ENCODE data around the gene GALNS. TPM values are rescaled to one million over a fixed set of nuclear protein-coding genes. Genes with fewer than 3 reads are reported as not detected.

Gene GALNS
- total RNA-seq, 4 donors from 2014 or later, result 45.7 to 101 (median 75.6) TPM

GRCh38 chr16:88800277-88800592 is 56.5 kb downstream of the GALNS start:
- H3K36me3 ChIP-seq, result no peaks in the 10 kb centered on the region
- WGBS, 2 donors (ENCODE audit: low coverage in 1 of 2), result 91 to 93% methylated on average over 3 to 6 of the region's 6 CpGs
- peaks cover 6 to 24% (median 22%) of the 10 kb centered on the region in 4 donors for H3K4me1 ChIP-seq
- H3K27me3 ChIP-seq, result no peaks in the 10 kb centered on the region
- H3K27ac ChIP-seq, result no peak overlapping the region
- no peak for TF ChIP-seq EP300 (IDR thresholded peaks at IDR 0.05; ENCODE audit: low read depth)
- no peak for TF ChIP-seq POLR2AphosphoS5 (IDR thresholded peaks at IDR 0.05)
- no peak for TF ChIP-seq POLR2A (IDR thresholded peaks at IDR 0.05)
- no peak for TF ChIP-seq CTCF (IDR thresholded peaks at IDR 0.05)
- H3K4me3 ChIP-seq, result no peak overlapping the region
- intact Hi-C loops (cut with DNase I; ENCODE audit: low total_unique reads) (no loop called here), in situ Hi-C loops (cut with MboI; ENCODE audit: low pct_ligation_motif_present in 1 of 4, low pct_unique_long_range_greater_than_20kb in 1 of 4, low sequenced_read_pairs in 3 of 4) (loop anchor here in 1 of 4 donors (25.0 kb wide), 1 partner anchor 412 kb away; the partner anchor contains the start of genes SLC22A31 and ZNF778)
- H3K9me3 ChIP-seq, result no peaks in the 10 kb centered on the region
- no peak for DNase-seq

GRCh38 chr16:88799569-88800276 is 57.0 kb downstream of the GALNS start:
- Histone ChIP-seq H3K4me3 (no peak overlapping the region), H3K27me3 (no peaks in the 10 kb centered on the region), H3K9me3 (no peaks in the 10 kb centered on the region), H3K27ac (no peak overlapping the region), H3K36me3 (no peaks in the 10 kb centered on the region), H3K4me1 (peaks cover 6 to 21% (median 19%) of the 10 kb centered on the region in 4 donors)
- in situ Hi-C loops (cut with MboI; ENCODE audit: low pct_ligation_motif_present in 1 of 4, low pct_unique_long_range_greater_than_20kb in 1 of 4, low sequenced_read_pairs in 3 of 4) (loop anchor here in 1 of 4 donors (25.0 kb wide), 1 partner anchor 413 kb away; the partner anchor contains the start of genes SLC22A31 and ZNF778), intact Hi-C loops (cut with DNase I; ENCODE audit: low total_unique reads) (no loop called here)
- 80 to 85% methylated on average over 4 to 17 of the region's 17 CpGs for WGBS, 2 donors (ENCODE audit: low coverage in 1 of 2)
- TF ChIP-seq POLR2AphosphoS5 (IDR thresholded peaks at IDR 0.05), result no peak
- no peak for TF ChIP-seq CTCF (IDR thresholded peaks at IDR 0.05)
- TF ChIP-seq EP300 (IDR thresholded peaks at IDR 0.05; ENCODE audit: low read depth), result no peak
- TF ChIP-seq POLR2A (IDR thresholded peaks at IDR 0.05), result no peak
- no peak for DNase-seq

DNA sequence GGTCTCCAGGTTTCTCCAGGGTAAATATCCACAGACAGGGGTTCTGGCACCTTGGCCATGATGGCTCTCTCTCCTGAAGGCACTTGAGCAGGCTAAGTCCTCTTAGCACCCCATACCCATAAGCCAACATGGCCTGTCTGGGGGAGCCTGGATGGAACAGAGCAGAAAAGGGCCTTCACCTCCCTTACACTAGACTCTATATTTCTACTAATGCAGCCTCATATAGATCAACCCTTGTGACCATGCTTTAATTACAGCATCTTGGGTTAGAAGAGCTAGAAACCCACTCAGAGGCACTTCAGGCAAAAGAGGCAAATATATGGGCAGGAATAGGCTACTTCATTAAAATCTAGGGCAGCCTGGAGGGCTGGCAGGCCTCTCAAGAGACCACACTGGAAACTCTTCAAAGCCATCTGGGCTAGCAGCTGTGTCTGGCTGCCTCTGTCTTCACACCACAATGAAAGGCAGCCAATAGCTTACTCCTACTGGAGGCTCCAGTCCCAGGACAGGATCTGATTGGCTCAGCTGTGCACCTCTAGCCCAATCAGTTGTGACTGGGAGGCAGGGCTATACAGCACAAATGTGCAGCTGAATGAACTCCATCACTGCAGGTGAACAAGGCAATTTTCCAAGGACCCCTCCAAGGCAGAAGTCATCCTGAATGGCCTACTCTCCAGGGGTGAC is 57.8 kb downstream of the GALNS start:
- no peak for TF ChIP-seq POLR2AphosphoS5 (IDR thresholded peaks at IDR 0.05)
- TF ChIP-seq POLR2A (IDR thresholded peaks at IDR 0.05), result no peak
- TF ChIP-seq CTCF (IDR thresholded peaks at IDR 0.05), result no peak
- no peak for TF ChIP-seq EP300 (IDR thresholded peaks at IDR 0.05; ENCODE audit: low read depth)
- no peak overlapping the region for H3K27ac ChIP-seq
- intact Hi-C loops (cut with DNase I; ENCODE audit: low total_unique reads) (no loop called here), in situ Hi-C loops (cut with MboI; ENCODE audit: low pct_ligation_motif_present in 1 of 4, low pct_unique_long_range_greater_than_20kb in 1 of 4, low sequenced_read_pairs in 3 of 4) (no loop called here)
- peaks cover under 1% of the 10 kb centered on the region for H3K27me3 ChIP-seq
- H3K36me3 ChIP-seq, result no peaks in the 10 kb centered on the region
- H3K4me3 ChIP-seq, result no peak overlapping the region
- peaks cover 0 to 14% (median 12%) of the 10 kb centered on the region in 4 donors for H3K4me1 ChIP-seq
- no peak for DNase-seq
- no peaks in the 10 kb centered on the region for H3K9me3 ChIP-seq

GRCh38 chr16:88798073-88798472 is 58.7 kb downstream of the GALNS start:
- in situ Hi-C loops (cut with MboI; ENCODE audit: low pct_ligation_motif_present in 1 of 4, low pct_unique_long_range_greater_than_20kb in 1 of 4, low sequenced_read_pairs in 3 of 4), result no loop called here
- no peaks in the 10 kb centered on the region for H3K36me3 ChIP-seq
- no peak for TF ChIP-seq CTCF (IDR thresholded peaks at IDR 0.05)
- TF ChIP-seq POLR2AphosphoS5 (IDR thresholded peaks at IDR 0.05), result no peak
- TF ChIP-seq POLR2A (IDR thresholded peaks at IDR 0.05), result no peak
- TF ChIP-seq EP300 (IDR thresholded peaks at IDR 0.05; ENCODE audit: low read depth), result no peak
- H3K4me1 ChIP-seq, result peaks cover 0 to 20% (median 14%) of the 10 kb centered on the region in 4 donors
- H3K27me3 ChIP-seq, result peaks cover 9% of the 10 kb centered on the region
- H3K27ac ChIP-seq, result no peak overlapping the region
- no peaks in the 10 kb centered on the region for H3K9me3 ChIP-seq
- DNase-seq, result no peak
- WGBS, 2 donors (ENCODE audit: low coverage in 1 of 2), result 73 to 89% methylated on average over 4 of the region's 4 CpGs
- intact Hi-C loops (cut with DNase I; ENCODE audit: low total_unique reads), result no loop called here
- no peak overlapping the region for H3K4me3 ChIP-seq
